OCI-M2 (cell line): ENCODE results near the gene AMY1A.
"Not testable (repeated sequence)": the region's sequence is repeated elsewhere in the genome, so short reads cannot be mapped to it uniquely, and the experiment has no call there.

ENCODE experiments used
- DNase-seq: peaks from one replicate; lab custom pipeline; 2025; ENCODE audit not compliant: unreplicated experiment; lab: John Stamatoyannopoulos, UW

The AMY1A gene

GRCh38 chr1:103655460-103655859 lies at the start of gene AMY1A:
AMY1A (plus strand) TSS chr1:103655760; CDS start chr1:103656331, 571 bp downstream.
- not testable (repeated sequence) for DNase-seq

- DNase-seq: no peak
These were observed 39.2 kb upstream of the AMY1A start for GRCh38 chr1:103616362-103616761.

GRCh38 chr1:103616994-103617477 lies 38.5 kb upstream of the AMY1A start, which contains the start of gene AMY2A:
AMY2A (plus strand) TSS chr1:103617427; CDS start chr1:103617441, 14 bp downstream.
- not testable (repeated sequence) for DNase-seq

GRCh38 chr1:103627436-103627835 lies 28.1 kb upstream of the AMY1A start:
- not testable (repeated sequence) for DNase-seq

GRCh38 chr1:103641194-103641593 lies 14.4 kb upstream of the AMY1A start:
- not testable (repeated sequence) for DNase-seq

- DNase-seq: not testable (repeated sequence)
These were observed 11.7 kb upstream of the AMY1A start for GRCh38 chr1:103643908-103644307.

- not testable (repeated sequence) for DNase-seq
These were observed 5.3 kb upstream of the AMY1A start for GRCh38 chr1:103650305-103650704.

GRCh38 chr1:103650889-103651288 lies 4.7 kb upstream of the AMY1A start:
- not testable (repeated sequence) for DNase-seq

- not testable (repeated sequence) for DNase-seq
These were observed 1.4 kb upstream of the AMY1A start for GRCh38 chr1:103654133-103654532.

GRCh38 chr1:103676335-103676734 lies 20.8 kb downstream of the AMY1A start:
- not testable (repeated sequence) for DNase-seq

- not testable (repeated sequence) for DNase-seq
These were observed 40.5 kb downstream of the AMY1A start, which contains the start of gene AMY1B for GRCh38 chr1:103696110-103696509. AMY1B (minus strand) TSS chr1:103696210; CDS start chr1:103695639, 571 bp downstream.

GRCh38 chr1:103697430-103697829 lies 41.9 kb downstream of the AMY1A start:
- not testable (repeated sequence) for DNase-seq

- DNase-seq: not testable (repeated sequence)
These were observed 45.1 kb downstream of the AMY1A start for GRCh38 chr1:103700669-103701068.

- not testable (repeated sequence) for DNase-seq
These were observed 45.7 kb downstream of the AMY1A start for GRCh38 chr1:103701256-103701655.

- not testable (repeated sequence) for DNase-seq
These were observed 52.1 kb downstream of the AMY1A start for GRCh38 chr1:103707670-103708069.

GRCh38 chr1:103710381-103710780 lies 54.8 kb downstream of the AMY1A start:
- not testable (repeated sequence) for DNase-seq
